T-helper 17 cell (primary cell): Measurements from ENCODE around the gene SEC63. TPM values are rescaled to one million over a fixed set of nuclear protein-coding genes. Genes with fewer than 3 reads are reported as not detected.

Experiments used
- ATAC-seq: fragments of 150-1000 bp; cut with Tn5 transposase; 2 replicates; pipeline ENCODE4 v1.10.0; 2021; ENCODE audit warnings: mild to moderate bottlenecking, moderate library complexity
- DNase-seq, 3 donors: peaks; one replicate each; pipeline versions ENCODE4 v3.0.0 to v3.0.0-alpha.2; 2020 to 2021
- H3K9me3 ChIP-seq: one replicate; pipeline ENCODE4 v1.7.0; 2013; ENCODE audit warnings: low read length, mild to moderate bottlenecking; ENCODE audit not compliant: control insufficient read depth, poor library complexity, severe bottlenecking
- H3K27ac Mint-ChIP-seq: one replicate; pipeline ENCODE4 v1.8.0; 2022; ENCODE audit warnings: mild to moderate bottlenecking, moderate library complexity, mixed read lengths
- H3K27me3 Mint-ChIP-seq: one replicate; pipeline ENCODE4 v1.8.0; 2022; ENCODE audit warnings: mixed read lengths
- H3K36me3 Mint-ChIP-seq: one replicate; pipeline ENCODE4 v1.8.0; 2022; ENCODE audit warnings: low read depth, mixed read lengths
- H3K4me1 Mint-ChIP-seq: one replicate; pipeline ENCODE4 v1.8.0; 2022; ENCODE audit warnings: mild to moderate bottlenecking, mixed read lengths
- H3K4me3 Mint-ChIP-seq: one replicate; pipeline ENCODE4 v1.8.0; 2022; ENCODE audit warnings: mild to moderate bottlenecking, moderate library complexity, mixed read lengths
- total RNA-seq, 4 donors: library from RNA in 2 of 4; stranded (reverse) in 2 of 4; gene quantifications; one replicate each; pipeline ENCODE4 v1.2.3 and lab custom pipeline; 2022 to 2026

SEC63 gene
- total RNA-seq, 2 donors from 2014 or later = 76.6 to 86.7 TPM

DNA sequence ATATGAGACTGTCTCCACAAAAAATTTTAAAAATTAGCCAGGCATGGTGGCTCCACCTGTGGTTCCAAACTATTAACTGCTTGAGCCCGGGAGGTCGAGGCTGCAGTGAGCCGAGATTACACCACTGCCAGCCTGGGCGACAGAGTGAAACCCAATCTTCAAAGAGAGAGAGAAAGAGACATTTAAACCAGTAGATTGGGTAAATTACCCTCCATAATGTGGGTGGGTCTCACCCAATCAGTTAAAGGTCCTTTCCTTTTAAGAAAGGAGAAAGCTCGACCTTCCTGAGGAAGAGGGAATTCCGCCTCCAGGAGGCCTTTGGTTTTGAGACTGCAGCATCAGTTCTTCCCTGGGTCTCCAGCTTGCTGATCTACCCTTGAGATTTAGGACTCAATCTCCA is 108.7 kb downstream of the SEC63 start:
- Mint-ChIP-seq H3K27ac (peak overlapping the region; percentile 19), H3K4me3 (no peak overlapping the region), H3K27me3 (no peaks in the 10 kb centered on the region), H3K36me3 (no peaks in the 10 kb centered on the region), H3K4me1 (peaks cover 13% of the 10 kb centered on the region)
- no peak for DNase-seq
- H3K9me3 ChIP-seq = no peaks in the 10 kb centered on the region
- ATAC-seq = no peak

DNA sequence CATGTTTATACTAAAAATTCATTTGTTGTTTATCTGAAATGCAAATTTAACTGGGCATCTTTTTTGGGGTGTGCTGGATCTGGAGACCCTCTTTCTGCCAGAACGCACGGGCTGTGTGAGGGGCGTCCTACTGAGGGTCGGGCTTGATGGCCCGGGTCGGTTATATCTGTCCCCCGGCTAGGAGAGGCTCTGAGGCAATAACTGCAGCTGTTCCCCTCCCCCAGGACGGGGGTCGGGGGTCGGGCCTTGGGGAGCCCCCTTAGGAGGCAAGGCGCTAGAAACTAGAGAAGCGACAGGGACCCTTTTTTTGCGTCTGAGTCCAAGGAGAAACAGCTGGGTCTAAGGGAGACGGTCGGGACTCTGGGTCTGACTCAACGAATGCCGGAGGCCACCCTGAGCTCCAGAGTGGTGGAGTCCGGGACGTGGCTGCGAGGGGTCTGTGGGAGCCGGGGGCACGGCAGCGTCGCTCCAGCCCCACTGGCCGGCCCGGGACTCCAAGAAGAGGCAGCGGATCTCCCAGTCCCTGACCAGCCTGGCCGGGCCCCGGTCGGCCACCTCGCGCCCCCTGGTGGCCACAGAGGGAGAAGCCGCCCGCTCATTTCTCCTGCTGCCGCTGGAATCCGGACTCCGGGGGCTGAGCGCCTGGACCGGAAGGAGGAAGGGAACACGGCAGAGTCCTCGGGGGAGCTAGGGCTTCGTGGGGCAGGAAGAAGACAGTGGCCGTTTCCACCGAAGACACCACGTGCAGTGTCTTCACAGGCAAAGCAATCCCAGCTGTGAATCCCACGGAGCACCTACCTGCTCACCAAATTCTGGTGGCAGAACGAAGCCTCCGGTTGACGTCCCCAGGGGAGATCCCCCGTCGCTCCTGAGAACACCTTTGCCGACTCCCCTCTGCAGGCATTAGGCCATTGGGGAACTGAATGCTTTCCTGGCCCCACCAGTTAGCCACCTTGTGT is 109.9 kb downstream of the SEC63 start:
- no peaks in the 10 kb centered on the region for H3K9me3 ChIP-seq
- Mint-ChIP-seq H3K4me1 (peaks cover 20% of the 10 kb centered on the region), H3K27me3 (peaks cover 4% of the 10 kb centered on the region), H3K36me3 (peaks cover 2% of the 10 kb centered on the region), H3K4me3 (peak overlapping the region; percentile 87), H3K27ac (peak overlapping the region; percentile 75)
- DNase-seq (peak; percentile 72 to 76 (median 73)), ATAC-seq (peak; percentile 87)

DNA sequence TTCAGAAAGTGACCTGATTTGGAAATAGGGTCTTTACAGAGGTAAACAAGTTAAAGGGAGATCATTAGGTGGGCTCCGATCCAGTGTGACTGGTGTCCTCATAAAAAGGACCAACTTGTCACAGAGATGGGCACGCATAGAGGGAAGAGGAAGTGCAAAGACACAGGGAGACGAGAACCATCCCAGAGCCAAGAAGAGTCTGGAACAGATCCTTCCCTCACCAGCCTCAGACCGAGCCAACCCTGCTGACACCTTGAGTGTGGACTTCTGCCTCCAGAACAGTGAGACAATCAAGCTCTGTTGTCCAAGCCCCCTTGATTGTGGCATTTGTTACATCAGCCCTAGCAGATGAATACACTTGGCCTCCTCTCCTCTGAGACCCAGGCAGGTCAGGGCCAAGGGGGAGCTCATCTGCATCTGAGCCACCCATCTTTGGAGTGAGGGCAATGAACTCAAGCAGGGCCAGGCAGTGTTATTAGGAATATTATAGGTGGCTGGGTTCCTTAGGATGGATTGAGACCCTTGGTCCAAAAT is 111.7 kb downstream of the SEC63 start:
- H3K4me3 Mint-ChIP-seq = no peak overlapping the region
- no peak overlapping the region for H3K27ac Mint-ChIP-seq
- H3K4me1 Mint-ChIP-seq = peaks cover 22% of the 10 kb centered on the region

DNA sequence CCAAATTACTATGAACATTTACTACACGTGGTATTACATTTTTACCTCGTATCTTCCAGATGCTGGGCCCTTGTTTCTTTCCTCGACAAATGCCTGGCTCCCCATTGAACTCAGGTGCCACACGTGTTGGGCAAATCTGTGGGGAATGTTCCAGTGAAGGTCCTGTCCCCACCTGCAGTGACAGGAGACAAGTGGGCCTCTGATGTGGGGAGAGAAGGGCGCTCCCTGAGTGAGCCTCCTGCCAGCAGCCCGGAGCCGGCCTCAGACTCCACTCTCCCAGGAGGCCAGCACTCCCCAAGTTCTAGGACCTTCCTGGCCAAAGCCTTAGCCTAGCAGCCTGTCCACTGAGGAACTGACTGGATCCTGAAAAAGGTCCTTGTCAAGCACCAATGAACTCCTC is 112.2 kb downstream of the SEC63 start:
- Mint-ChIP-seq H3K36me3 (peaks cover 2% of the 10 kb centered on the region), H3K27me3 (peaks cover 4% of the 10 kb centered on the region), H3K27ac (no peak overlapping the region), H3K4me1 (peaks cover 22% of the 10 kb centered on the region), H3K4me3 (no peak overlapping the region)
- DNase-seq = no peak
- H3K9me3 ChIP-seq = no peaks in the 10 kb centered on the region
- ATAC-seq = no peak

More for the DNA sequence above, 111.7 kb downstream of the SEC63 start:
- DNase-seq (no peak), ATAC-seq (no peak)
- peaks cover 2% of the 10 kb centered on the region for H3K36me3 Mint-ChIP-seq
- H3K27me3 Mint-ChIP-seq = peaks cover 4% of the 10 kb centered on the region
- H3K9me3 ChIP-seq = no peaks in the 10 kb centered on the region

DNA sequence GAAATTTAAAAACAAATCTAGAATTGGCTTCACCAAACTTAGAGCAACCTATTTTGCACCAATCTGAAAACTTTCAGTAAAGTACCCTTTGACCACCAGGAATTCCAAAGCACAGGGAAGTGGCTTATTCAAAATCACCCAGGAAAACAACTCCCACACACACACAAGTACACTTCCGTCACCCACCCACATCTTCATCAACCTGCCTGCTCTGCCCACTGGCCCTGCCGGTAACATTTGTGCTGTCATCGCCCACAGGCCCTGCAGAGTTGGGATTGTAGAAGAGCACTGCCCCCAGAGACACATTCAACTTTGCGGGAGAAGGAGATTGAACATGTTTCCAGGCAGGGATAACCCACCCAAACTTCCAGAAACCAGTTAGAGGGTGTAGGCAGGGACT is 114.6 kb downstream of the SEC63 start:
- peaks cover 19% of the 10 kb centered on the region for H3K4me1 Mint-ChIP-seq
- H3K9me3 ChIP-seq = no peaks in the 10 kb centered on the region
- peaks cover 2% of the 10 kb centered on the region for H3K36me3 Mint-ChIP-seq
- H3K27me3 Mint-ChIP-seq = peaks cover 4% of the 10 kb centered on the region
- peak overlapping the region; percentile 56 for H3K4me3 Mint-ChIP-seq
- peak overlapping the region; percentile 74 for H3K27ac Mint-ChIP-seq
- peak; percentile 26 for ATAC-seq
- no peak for DNase-seq

DNA sequence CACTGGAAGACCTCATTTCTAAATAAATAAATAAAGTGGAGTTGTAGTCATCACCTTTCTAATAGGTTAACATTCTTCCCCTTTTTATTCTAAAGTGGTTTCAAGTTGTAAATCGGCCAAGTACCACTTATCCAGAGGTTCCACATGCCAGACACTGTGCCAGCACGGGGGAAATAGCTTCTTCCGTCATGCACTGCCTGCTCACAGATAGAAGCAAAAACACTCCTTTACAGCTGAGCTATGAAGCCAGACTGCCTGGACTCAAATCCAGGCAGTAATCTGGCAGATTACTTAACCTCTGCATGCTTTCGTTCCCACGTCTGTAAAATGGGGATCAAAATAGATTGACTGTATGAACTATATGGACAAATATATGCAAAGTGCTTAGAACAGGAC is 116.7 kb downstream of the SEC63 start:
- Mint-ChIP-seq H3K4me3 (no peak overlapping the region), H3K36me3 (peaks cover 2% of the 10 kb centered on the region), H3K27me3 (peaks cover 4% of the 10 kb centered on the region), H3K27ac (no peak overlapping the region), H3K4me1 (peaks cover 14% of the 10 kb centered on the region)
- no peak for DNase-seq
- ATAC-seq = no peak
- no peaks in the 10 kb centered on the region for H3K9me3 ChIP-seq

DNA sequence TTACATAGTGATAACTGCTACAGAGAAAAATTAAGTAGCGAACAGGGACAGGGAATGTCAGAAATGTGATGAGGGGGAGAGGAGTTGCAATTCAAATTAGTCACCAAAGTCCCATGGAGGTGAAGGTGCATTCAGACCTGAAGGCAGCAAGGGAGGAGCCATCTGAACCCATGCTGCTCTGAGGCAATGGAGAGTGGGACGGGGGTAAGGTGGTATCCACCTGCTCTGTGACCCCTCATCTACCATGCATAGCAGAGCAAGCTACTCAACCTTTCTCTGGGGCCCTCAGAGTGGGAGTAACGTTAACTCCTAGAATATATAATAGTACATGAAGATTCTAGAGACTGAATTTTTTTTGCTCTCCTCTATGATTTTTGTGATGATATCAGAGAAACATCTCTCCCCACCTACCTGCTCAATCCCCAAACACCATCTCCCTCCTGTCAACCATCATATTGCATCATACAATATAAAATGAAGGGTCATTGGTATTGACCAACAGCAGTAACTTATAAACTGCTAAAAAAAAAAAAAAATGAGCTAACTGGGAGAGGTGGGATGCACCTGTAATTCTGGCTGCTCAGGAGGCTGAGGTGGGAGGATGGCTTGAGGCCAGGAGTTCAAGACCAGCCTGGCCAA is 117.3 kb downstream of the SEC63 start:
- Mint-ChIP-seq H3K4me1 (peaks cover 11% of the 10 kb centered on the region), H3K27ac (no peak overlapping the region), H3K27me3 (peaks cover 4% of the 10 kb centered on the region), H3K4me3 (no peak overlapping the region), H3K36me3 (peaks cover 2% of the 10 kb centered on the region)
- ATAC-seq (no peak), DNase-seq (no peak)
- H3K9me3 ChIP-seq = no peaks in the 10 kb centered on the region

DNA sequence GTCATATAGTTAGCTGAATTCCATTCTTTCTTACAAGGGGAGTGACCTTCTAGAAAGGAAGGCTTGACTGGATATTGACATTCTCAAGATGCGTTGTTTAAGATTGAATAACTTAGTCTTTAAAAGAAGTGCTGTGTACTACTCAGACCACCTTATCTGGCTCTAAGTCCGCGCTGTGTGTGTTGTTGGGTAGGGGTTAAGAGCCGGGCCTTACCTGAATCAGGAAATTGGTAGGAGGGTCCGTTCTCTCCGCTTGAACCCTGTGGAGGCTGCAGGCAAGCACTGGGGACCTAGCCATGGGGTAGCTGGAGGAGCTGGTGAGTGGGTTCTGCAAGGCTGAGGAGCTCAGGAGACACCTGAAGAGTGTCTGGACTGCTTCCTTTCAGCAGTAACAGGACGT is 124.9 kb downstream of the SEC63 start:
- Mint-ChIP-seq H3K4me3 (peak overlapping the region; percentile 77), H3K4me1 (peaks cover 18% of the 10 kb centered on the region), H3K27me3 (no peaks in the 10 kb centered on the region), H3K36me3 (no peaks in the 10 kb centered on the region), H3K27ac (peak overlapping the region; percentile 88)
- H3K9me3 ChIP-seq = no peaks in the 10 kb centered on the region
- DNase-seq (no peak), ATAC-seq (no peak)

DNA sequence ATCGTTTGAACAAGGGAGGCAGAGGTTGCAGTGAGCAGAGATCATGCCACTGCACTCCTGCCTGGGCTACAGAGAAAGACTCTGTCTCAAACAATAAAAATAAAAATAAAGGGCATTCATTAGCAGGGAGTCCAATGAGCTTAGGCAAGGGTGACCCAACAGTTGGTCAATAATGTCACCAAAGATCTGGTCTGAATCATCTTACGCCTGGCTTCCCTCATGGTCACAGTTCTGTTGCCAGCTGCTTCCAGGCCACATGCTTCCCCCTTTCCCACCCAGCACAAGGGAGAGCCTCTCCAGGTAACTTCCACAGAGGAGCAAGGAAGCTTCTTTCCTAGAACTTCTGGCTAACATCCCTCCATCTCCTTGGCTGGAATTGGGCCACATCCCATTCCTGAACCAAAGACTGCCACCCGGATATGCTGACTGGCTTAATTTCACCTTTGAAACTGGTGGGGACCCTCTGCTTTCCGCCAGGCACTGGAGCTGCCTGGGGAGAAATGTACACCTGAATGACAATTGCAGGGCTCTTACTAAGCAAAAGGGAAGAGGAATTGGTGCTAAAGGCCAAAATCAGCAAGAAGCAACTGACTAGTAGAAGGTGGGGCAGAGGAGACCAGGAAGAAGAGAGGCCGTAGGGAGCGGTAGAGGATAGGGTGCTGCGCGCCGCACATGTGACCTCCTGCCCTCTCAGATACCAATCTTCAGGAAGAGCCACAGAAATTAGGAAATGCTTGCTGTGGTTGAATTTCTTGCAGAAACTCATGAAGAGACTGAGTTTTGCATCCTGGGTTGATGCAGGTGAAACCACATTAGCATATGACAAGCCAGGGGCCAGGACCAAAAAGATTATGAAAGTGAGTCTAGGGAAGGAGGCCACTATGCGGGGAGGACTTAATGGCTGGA is 125.6 kb downstream of the SEC63 start:
- Mint-ChIP-seq H3K4me3 (peak overlapping the region; percentile 77), H3K27me3 (no peaks in the 10 kb centered on the region), H3K36me3 (no peaks in the 10 kb centered on the region), H3K27ac (peak overlapping the region; percentile 88), H3K4me1 (peaks cover 18% of the 10 kb centered on the region)
- H3K9me3 ChIP-seq = no peaks in the 10 kb centered on the region
- DNase-seq = no peak
- peak; percentile 50 for ATAC-seq

DNA sequence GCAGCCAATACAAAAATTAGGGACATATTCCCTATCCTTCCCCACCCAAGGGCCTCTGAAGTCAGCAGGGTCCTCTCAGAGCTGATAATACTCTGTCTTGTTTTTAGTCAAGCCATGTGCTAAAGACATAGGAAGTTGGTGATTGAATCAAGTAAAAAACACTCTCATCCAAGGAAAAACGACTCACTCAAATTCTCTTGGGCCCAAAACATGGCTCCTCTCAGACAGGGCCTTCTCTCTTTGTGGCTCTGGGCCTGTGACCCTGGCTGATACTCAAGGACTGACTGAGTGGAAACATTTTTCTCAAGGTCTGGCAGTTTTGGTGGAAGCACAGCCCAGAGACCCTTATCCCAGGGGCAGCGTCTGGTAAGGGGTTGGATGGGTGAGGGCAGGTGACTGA is 127.9 kb downstream of the SEC63 start:
- Mint-ChIP-seq H3K4me1 (peaks cover 19% of the 10 kb centered on the region), H3K4me3 (no peak overlapping the region), H3K27ac (peak overlapping the region; percentile 88), H3K36me3 (no peaks in the 10 kb centered on the region), H3K27me3 (no peaks in the 10 kb centered on the region)
- ATAC-seq = no peak
- DNase-seq = no peak
- H3K9me3 ChIP-seq = no peaks in the 10 kb centered on the region

DNA sequence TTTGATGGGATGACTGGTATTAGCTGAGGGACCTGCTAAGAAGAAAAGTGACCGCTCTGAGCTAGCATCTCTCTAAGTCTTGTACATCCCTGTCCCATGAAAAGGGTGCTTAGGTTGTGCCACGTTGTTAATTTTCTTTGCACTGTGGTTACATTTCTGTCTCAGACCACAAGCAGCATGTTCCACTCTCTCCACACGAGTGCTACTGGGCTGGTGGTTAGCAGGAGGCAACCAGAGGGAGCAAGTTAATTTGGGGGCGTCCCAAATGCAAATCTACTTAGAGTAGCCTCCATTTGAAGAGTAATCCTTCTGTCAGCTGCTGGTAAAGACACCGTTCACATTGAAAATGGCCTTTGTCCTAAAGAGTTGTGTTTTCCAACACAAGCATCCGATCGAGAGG is 130.5 kb downstream of the SEC63 start:
- peaks cover 29% of the 10 kb centered on the region for H3K4me1 Mint-ChIP-seq
- peak overlapping the region; percentile 27 for H3K27ac Mint-ChIP-seq
- no peaks in the 10 kb centered on the region for H3K36me3 Mint-ChIP-seq
- H3K27me3 Mint-ChIP-seq = no peaks in the 10 kb centered on the region
- H3K9me3 ChIP-seq = no peaks in the 10 kb centered on the region
- ATAC-seq (no peak), DNase-seq (no peak)
- no peak overlapping the region for H3K4me3 Mint-ChIP-seq

DNA sequence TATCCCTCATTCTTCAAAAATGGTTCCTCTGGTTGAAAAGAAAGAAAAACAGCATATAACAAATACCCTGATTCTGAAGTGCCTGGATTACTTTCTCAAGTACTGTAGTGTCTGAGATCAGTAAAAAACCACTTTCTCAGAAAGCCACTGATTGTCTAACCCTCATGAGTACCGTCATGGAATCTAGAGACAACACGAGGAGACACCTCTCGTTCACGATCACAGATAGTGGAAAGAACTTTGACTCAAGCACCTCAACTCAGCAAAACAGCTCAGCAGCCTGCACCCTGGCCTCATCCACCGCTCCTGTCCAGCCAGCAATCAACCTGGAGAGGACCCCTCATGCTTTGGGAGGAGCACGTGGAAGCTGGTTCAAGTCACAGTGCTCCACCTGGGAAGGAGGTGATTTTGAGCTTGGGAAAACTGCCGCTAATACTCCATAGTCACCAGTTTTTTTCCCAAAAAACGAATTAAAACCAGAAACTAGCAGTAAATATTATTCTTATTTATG is 134.9 kb downstream of the SEC63 start:
- H3K4me3 Mint-ChIP-seq = peak overlapping the region; percentile 96
- H3K9me3 ChIP-seq = no peaks in the 10 kb centered on the region
- H3K4me1 Mint-ChIP-seq = peaks cover 54% of the 10 kb centered on the region
- DNase-seq (peak in 2 of 3 donors; percentile 32), ATAC-seq (peak; percentile 5)
- peaks cover 2% of the 10 kb centered on the region for H3K36me3 Mint-ChIP-seq
- H3K27me3 Mint-ChIP-seq = no peaks in the 10 kb centered on the region
- H3K27ac Mint-ChIP-seq = peak overlapping the region; percentile 100
